OCI-LY7 (cell line): Measurements from ENCODE around the gene MEGF8. TPM values are rescaled to one million over a fixed set of nuclear protein-coding genes. Genes with fewer than 3 reads are reported as not detected.

Experiments used
- BruUV-seq: library from RNA; stranded (reverse); fragments of 400-500 nt; replicated peaks from 2 replicates; lab custom pipeline; 2021; lab: Mats Ljungman, UMichigan
- CTCF ChIA-PET: fragments of 300-600 bp; sonication (Branson Sonifier 250); formaldehyde crosslinking; loops from one replicate; lab custom pipeline; 2022; ENCODE audit warnings: antibody characterized with exemption; ENCODE audit not compliant: unreplicated experiment; lab: Charles Lee
- POLR2A ChIA-PET: fragments of 300-600 bp; sonication (Branson Sonifier 250); formaldehyde crosslinking; loops from one replicate; lab custom pipeline; 2022; ENCODE audit warnings: antibody characterized with exemption; lab: Charles Lee
- DNase-seq: peaks from one replicate; pipeline ENCODE4 v3.0.0-alpha.2; 2015; ENCODE audit warnings: low spot score
- H2AFZ ChIP-seq: fragments of 200-600 bp; sonication (generic), shearing (Covaris generic); 2 replicates; pipeline ENCODE4 v1.6.1; 2014; ENCODE audit warnings: mild to moderate bottlenecking, antibody characterized with exemption, low read length, moderate library complexity
- H3K27ac ChIP-seq: fragments of 200-600 bp; sonication (generic); 2 replicates; pipeline ENCODE4 v1.5.1; 2014; ENCODE audit warnings: mixed run types, low read depth, mild to moderate bottlenecking, moderate library complexity, low read length, inconsistent platforms; ENCODE audit not compliant: poor library complexity, severe bottlenecking
- H3K36me3 ChIP-seq: fragments of 200-600 bp; sonication (generic); 2 replicates; pipeline ENCODE4 v1.6.1; 2014; ENCODE audit warnings: mild to moderate bottlenecking, antibody characterized with exemption, low read length, moderate library complexity, mixed read lengths; ENCODE audit not compliant: insufficient read depth
- H3K4me1 ChIP-seq: fragments of 200-600 bp; sonication (generic); 2 replicates; pipeline ENCODE4 v1.5.1; 2014; ENCODE audit warnings: mild to moderate bottlenecking, low read length; ENCODE audit not compliant: insufficient read depth, poor library complexity, severe bottlenecking
- H3K4me2 ChIP-seq: fragments of 200-600 bp; sonication (generic); 2 replicates; pipeline ENCODE4 v1.6.1; 2014; ENCODE audit warnings: mild to moderate bottlenecking, low read length
- H3K4me3 ChIP-seq: fragments of 200-600 bp; sonication (generic); 2 replicates; pipeline ENCODE4 v1.5.1; 2014; ENCODE audit warnings: mild to moderate bottlenecking, low read depth, low read length; ENCODE audit not compliant: poor library complexity, severe bottlenecking
- H3K79me2 ChIP-seq: fragments of 200-600 bp; sonication (generic); 2 replicates; pipeline ENCODE4 v1.6.1; 2016; ENCODE audit warnings: low read depth, mild to moderate bottlenecking, low read length, moderate library complexity, mixed read lengths; ENCODE audit not compliant: insufficient read depth
- H3K9me2 ChIP-seq: fragments of 200-600 bp; sonication (generic); 2 replicates; pipeline ENCODE4 v1.6.1; 2016; ENCODE audit warnings: mild to moderate bottlenecking, low read length, mixed read lengths; ENCODE audit not compliant: insufficient read depth
- H3K9me3 ChIP-seq: fragments of 200-600 bp; sonication (generic); 2 replicates; pipeline ENCODE4 v1.6.1; 2014; ENCODE audit warnings: mild to moderate bottlenecking, mixed run types, low read length, mixed read lengths
- H4K20me1 ChIP-seq: fragments of 200-600 bp; sonication (generic); 2 replicates; pipeline ENCODE4 v1.6.1; 2014; ENCODE audit warnings: mild to moderate bottlenecking, antibody characterized with exemption, low read length, moderate library complexity, mixed read lengths; ENCODE audit not compliant: insufficient read depth
- EZH2phosphoT487 ChIP-seq: fragments of 200-600 bp; sonication (generic); IDR thresholded peaks from 2 replicates; pipeline ENCODE4 v1.6.1; 2018; ENCODE audit warnings: low read depth, borderline replicate concordance, mild to moderate bottlenecking, mixed run types, antibody characterized with exemption, low read length, moderate library complexity, mixed read lengths
- intact Hi-C: fragments of 100-400 bp; cut with micrococcal nuclease; formaldehyde crosslinking; loops from one replicate; pipeline ENCODE4 v1.10.0; 2022; ENCODE audit not compliant: unreplicated experiment
- total RNA-seq, 2 experiments: library from RNA; depleted of rRNA in 1 of 2; stranded (reverse); fragments of >200 nt in 1 of 2; shearing (Covaris generic) in 1 of 2; gene quantifications; 2 replicates each; pipeline ENCODE4 v1.2.3, GENCODE V29; 2014 to 2022
- TF ChIP-seq, protein P1 (sequence below): fragments of 200-600 bp; sonication (generic); conservative IDR thresholded peaks from 2 replicates; pipeline ENCODE4 v1.5.1; 2014; ENCODE audit warnings: mild to moderate bottlenecking, antibody characterized with exemption, low read length, moderate library complexity, mixed read lengths

MEGF8 gene
- total RNA-seq, 2 experiments from 2014 or later, result 10.5 to 14.7 TPM

DNA sequence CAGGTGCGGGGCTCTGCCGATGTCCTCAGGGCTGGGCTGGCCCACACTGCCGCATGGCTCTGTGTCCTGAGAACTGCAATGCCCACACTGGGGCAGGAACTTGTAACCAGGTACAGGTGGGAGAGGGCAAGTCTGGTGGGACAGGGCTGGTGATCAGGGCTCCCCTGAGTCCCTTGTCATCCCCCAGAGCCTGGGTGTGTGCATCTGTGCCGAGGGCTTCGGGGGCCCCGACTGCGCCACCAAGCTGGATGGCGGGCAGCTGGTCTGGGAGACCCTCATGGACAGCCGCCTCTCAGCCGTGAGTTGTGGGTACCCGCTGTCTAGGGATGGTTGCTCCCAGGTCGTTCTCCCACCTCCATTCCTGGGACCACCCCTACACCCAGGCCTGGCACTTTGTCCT lies 30.5 kb downstream of the MEGF8 start:
- POLR2A ChIA-PET, result interaction anchor here (0.6 kb wide), 1 partner anchor 231 kb away, joined by 3 read pairs; no protein-coding TSS in a partner anchor
- H3K4me1 ChIP-seq, result no peaks in the 10 kb centered on the region
- no TSS peak for BruUV-seq
- H4K20me1 ChIP-seq, result no peaks in the 10 kb centered on the region
- no peak overlapping the region for H3K4me2 ChIP-seq
- intact Hi-C loops, result no loop called here
- H3K9me2 ChIP-seq, result no peaks in the 10 kb centered on the region
- CTCF ChIA-PET, result no interaction called here
- H3K36me3 ChIP-seq, result no peaks in the 10 kb centered on the region
- no peak overlapping the region for H2AFZ ChIP-seq
- TF ChIP-seq, protein P1, sequence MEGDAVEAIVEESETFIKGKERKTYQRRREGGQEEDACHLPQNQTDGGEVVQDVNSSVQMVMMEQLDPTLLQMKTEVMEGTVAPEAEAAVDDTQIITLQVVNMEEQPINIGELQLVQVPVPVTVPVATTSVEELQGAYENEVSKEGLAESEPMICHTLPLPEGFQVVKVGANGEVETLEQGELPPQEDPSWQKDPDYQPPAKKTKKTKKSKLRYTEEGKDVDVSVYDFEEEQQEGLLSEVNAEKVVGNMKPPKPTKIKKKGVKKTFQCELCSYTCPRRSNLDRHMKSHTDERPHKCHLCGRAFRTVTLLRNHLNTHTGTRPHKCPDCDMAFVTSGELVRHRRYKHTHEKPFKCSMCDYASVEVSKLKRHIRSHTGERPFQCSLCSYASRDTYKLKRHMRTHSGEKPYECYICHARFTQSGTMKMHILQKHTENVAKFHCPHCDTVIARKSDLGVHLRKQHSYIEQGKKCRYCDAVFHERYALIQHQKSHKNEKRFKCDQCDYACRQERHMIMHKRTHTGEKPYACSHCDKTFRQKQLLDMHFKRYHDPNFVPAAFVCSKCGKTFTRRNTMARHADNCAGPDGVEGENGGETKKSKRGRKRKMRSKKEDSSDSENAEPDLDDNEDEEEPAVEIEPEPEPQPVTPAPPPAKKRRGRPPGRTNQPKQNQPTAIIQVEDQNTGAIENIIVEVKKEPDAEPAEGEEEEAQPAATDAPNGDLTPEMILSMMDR, result no peak
- no peak for TF ChIP-seq EZH2phosphoT487
- no peak overlapping the region for H3K4me3 ChIP-seq
- H3K27ac ChIP-seq, result no peak overlapping the region
- no peaks in the 10 kb centered on the region for H3K9me3 ChIP-seq
- H3K79me2 ChIP-seq, result no peaks in the 10 kb centered on the region
- no peak for DNase-seq

DNA sequence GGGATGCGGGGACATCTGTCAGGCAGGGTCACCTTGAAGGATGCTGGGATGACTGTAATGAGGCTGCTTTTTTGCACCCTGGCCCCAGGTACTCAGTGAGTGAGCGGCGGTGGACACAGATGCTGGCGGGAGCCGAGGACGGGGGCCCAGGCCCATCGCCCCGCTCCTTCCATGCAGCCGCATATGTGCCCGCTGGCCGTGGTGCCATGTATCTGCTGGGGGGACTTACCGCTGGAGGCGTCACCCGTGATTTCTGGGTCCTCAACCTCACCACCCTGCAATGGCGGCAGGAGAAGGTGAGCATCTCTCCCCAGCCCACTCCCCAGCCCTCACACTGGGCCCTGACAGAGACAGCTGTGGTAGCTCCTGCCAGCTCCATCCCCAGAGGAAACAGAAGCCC lies 31.3 kb downstream of the MEGF8 start:
- Histone ChIP-seq H3K36me3 (no peaks in the 10 kb centered on the region), H3K9me3 (no peaks in the 10 kb centered on the region), H3K4me1 (no peaks in the 10 kb centered on the region), H3K79me2 (no peaks in the 10 kb centered on the region), H3K9me2 (no peaks in the 10 kb centered on the region), H3K4me2 (no peak overlapping the region), H4K20me1 (no peaks in the 10 kb centered on the region), H3K27ac (no peak overlapping the region), H3K4me3 (no peak overlapping the region), H2AFZ (no peak overlapping the region)
- DNase-seq, result no peak
- TF ChIP-seq, protein P1, result no peak
- TF ChIP-seq EZH2phosphoT487, result no peak
- ChIA-PET POLR2A (no interaction called here), CTCF (no interaction called here)
- intact Hi-C loops, result no loop called here
- no TSS peak for BruUV-seq

DNA sequence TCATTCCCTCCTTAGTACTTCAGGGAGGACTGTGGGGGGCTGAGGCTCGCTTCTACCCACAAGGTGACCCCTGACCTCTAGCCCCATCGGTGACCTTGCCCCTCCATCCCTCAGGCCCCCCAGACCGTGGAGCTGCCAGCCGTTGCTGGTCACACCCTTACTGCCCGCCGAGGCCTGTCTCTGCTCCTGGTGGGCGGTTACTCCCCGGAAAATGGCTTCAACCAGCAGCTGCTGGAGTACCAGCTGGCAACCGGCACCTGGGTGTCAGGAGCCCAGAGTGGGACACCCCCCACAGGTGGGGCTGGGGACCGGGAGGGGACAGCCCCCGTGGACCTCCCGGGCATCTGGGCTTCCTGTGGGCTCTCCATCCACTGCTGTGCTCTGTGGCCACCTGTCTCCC lies 31.9 kb downstream of the MEGF8 start:
- H2AFZ ChIP-seq, result no peak overlapping the region
- intact Hi-C loops, result no loop called here
- no peaks in the 10 kb centered on the region for H4K20me1 ChIP-seq
- H3K4me3 ChIP-seq, result no peak overlapping the region
- no TSS peak for BruUV-seq
- CTCF ChIA-PET, result no interaction called here
- no peaks in the 10 kb centered on the region for H3K9me3 ChIP-seq
- H3K36me3 ChIP-seq, result no peaks in the 10 kb centered on the region
- no peak for DNase-seq
- no peaks in the 10 kb centered on the region for H3K4me1 ChIP-seq
- POLR2A ChIA-PET, result no interaction called here
- no peaks in the 10 kb centered on the region for H3K9me2 ChIP-seq
- no peak for TF ChIP-seq EZH2phosphoT487
- TF ChIP-seq, protein P1, result no peak
- no peak overlapping the region for H3K27ac ChIP-seq
- no peak overlapping the region for H3K4me2 ChIP-seq
- no peaks in the 10 kb centered on the region for H3K79me2 ChIP-seq
